RWPE1 (cell line): ENCODE measurements around the gene OR4D1.

ENCODE experiments used
- CTCF ChIA-PET: fragments of 350-600 bp; sonication (Branson Sonifier 250); formaldehyde crosslinking; extraction: SDS; loops from one replicate; lab custom pipeline; 2021; lab: Yijun Ruan, JAX
- POLR2A ChIA-PET: fragments of 400-600 bp; formaldehyde crosslinking; extraction: SDS; loops from one replicate; lab custom pipeline; 2020; ENCODE audit warnings: antibody characterized with exemption; ENCODE audit not compliant: low non-redundant PET; lab: Yijun Ruan, JAX
- DNase-seq: peaks from one replicate; pipeline ENCODE4 v3.0.0; 2012; ENCODE audit warnings: low spot score
- H3K27ac ChIP-seq: fragments of 450-650 bp; 2 replicates; pipeline ENCODE4 v1.5.1; 2017
- CTCF ChIP-seq: fragments of 450-650 bp; conservative IDR thresholded peaks from 2 replicates; pipeline ENCODE4 v1.5.1; 2017; ENCODE audit warnings: low read depth, mild to moderate bottlenecking

The OR4D1 gene

GRCh38 chr17:58187063-58187462, 38.9 kb downstream of the OR4D1 start:
- no peak for TF ChIP-seq CTCF
- CTCF ChIA-PET, result no interaction called here
- no peak overlapping the region for H3K27ac ChIP-seq
- DNase-seq, result no peak
- POLR2A ChIA-PET, result no interaction called here

GRCh38 chr17:58187675-58188074, 39.5 kb downstream of the OR4D1 start:
- no peak overlapping the region for H3K27ac ChIP-seq
- ChIA-PET POLR2A (no interaction called here), CTCF (no interaction called here)
- DNase-seq, result no peak
- no peak for TF ChIP-seq CTCF

GRCh38 chr17:58189436-58190146, 41.4 kb downstream of the OR4D1 start:
- ChIA-PET CTCF (interaction anchor here (0.6 to 1.0 kb wide), 2 partner anchors 8 to 9 kb away, joined by 3 read pairs; no protein-coding TSS in a partner anchor), POLR2A (no interaction called here)
- H3K27ac ChIP-seq, result no peak overlapping the region
- no peak for TF ChIP-seq CTCF
- DNase-seq, result peak; percentile 88

GRCh38 chr17:58191241-58191896, 43.2 kb downstream of the OR4D1 start:
- POLR2A ChIA-PET, result interaction anchor here (0.7 kb wide), 1 partner anchor 187 kb away, joined by 3 read pairs; no protein-coding TSS in a partner anchor
- CTCF ChIA-PET, result no interaction called here

GRCh38 chr17:58192612-58193011, 44.4 kb downstream of the OR4D1 start, which contains the start of gene EPX:
Gene EPX, plus strand, starts transcription at chr17:58192726. Its CDS starts 121 bp downstream, at chr17:58192847.
- POLR2A ChIA-PET, result no interaction called here
- H3K27ac ChIP-seq, result no peak within 1 kb of the TSS
- DNase-seq, result no peak
- CTCF ChIA-PET, result interaction anchor here (0.5 kb wide), 1 partner anchor 1561 kb away, joined by 3 read pairs; no protein-coding TSS in a partner anchor
- TF ChIP-seq CTCF, result no peak

More at GRCh38 chr17:58191241-58191896, 43.2 kb downstream of the OR4D1 start:
- no peak for TF ChIP-seq CTCF
- DNase-seq, result no peak
- H3K27ac ChIP-seq, result no peak overlapping the region

GRCh38 chr17:58193641-58194255, 45.6 kb downstream of the OR4D1 start:
- no peak overlapping the region for H3K27ac ChIP-seq
- no peak for DNase-seq
- CTCF ChIA-PET, result interaction anchor here (0.6 kb wide), 1 partner anchor 269 kb away, joined by 3 read pairs; no protein-coding TSS in a partner anchor
- no peak for TF ChIP-seq CTCF
- POLR2A ChIA-PET, result no interaction called here
